Common myeloid progenitor, CD34-positive (primary cell): ENCODE data around the gene ILK.
A peak's percentile ranks its signal among the peaks of the same experiment; 100 is the strongest.

Source experiments
- CTCF ChIA-PET: fragments of 350-600 bp; sonication (Branson Sonifier 250); formaldehyde crosslinking; loops from one replicate; lab custom pipeline; 2021; ENCODE audit warnings: antibody characterized with exemption; lab: Charles Lee
- POLR2A ChIA-PET: fragments of 350-600 bp; sonication (Branson Sonifier 250); formaldehyde crosslinking; loops from one replicate; lab custom pipeline; 2021; ENCODE audit warnings: antibody characterized with exemption; lab: Charles Lee
- DNase-seq, 3 donors: peaks; one replicate each; pipeline versions ENCODE4 v3.0.0 to v3.0.0-alpha.2; 2013
- H3K27ac ChIP-seq, 2 experiments: 1 replicate in 1 of 2; 2 replicates in 1 of 2; pipeline ENCODE4 v1.7.0; 2013; ENCODE audit warnings: inconsistent platforms in 2 of 2, low read length in 2 of 2, mild to moderate bottlenecking in 2 of 2, low read depth in 1 of 2, moderate library complexity in 1 of 2; ENCODE audit not compliant: severe bottlenecking in 2 of 2, insufficient read depth in 1 of 2, poor library complexity in 1 of 2
- H3K27me3 ChIP-seq, 5 experiments: replicated peaks in 2 of 5; 1 replicate in 3 of 5; 2 replicates in 2 of 5; pipeline versions ENCODE4 v1.6.1 to v1.7.0; 2013; ENCODE audit warnings: low read length in 4 of 5, mild to moderate bottlenecking in 2 of 5, moderate library complexity in 2 of 5, inconsistent platforms in 1 of 5; ENCODE audit not compliant: insufficient read depth in 5 of 5, control insufficient read depth in 4 of 5
- H3K36me3 ChIP-seq, 4 experiments: 1 replicate in 2 of 4; 2 replicates in 2 of 4; pipeline versions ENCODE4 v1.6.1 to v1.7.0; 2013; ENCODE audit warnings: low read length in 3 of 4, control low read depth in 1 of 4, mild to moderate bottlenecking in 1 of 4; ENCODE audit not compliant: control insufficient read depth in 4 of 4, insufficient read depth in 4 of 4
- H3K4me1 ChIP-seq, 4 experiments: 1 replicate in 3 of 4; 2 replicates in 1 of 4; pipeline versions ENCODE4 v1.6.1 to v1.7.1; 2013; ENCODE audit warnings: low read length in 3 of 4, mild to moderate bottlenecking in 3 of 4, control low read depth in 1 of 4, inconsistent platforms in 1 of 4, moderate library complexity in 1 of 4; ENCODE audit not compliant: control insufficient read depth in 4 of 4, insufficient read depth in 4 of 4; ENCODE audit errors: control extremely low read depth in 1 of 4
- H3K4me3 ChIP-seq, 7 experiments: 1 replicate in 4 of 7; 2 replicates in 3 of 7; pipeline versions ENCODE4 v1.5.1 to v1.7.0; 2013; ENCODE audit warnings: mild to moderate bottlenecking in 7 of 7, low read length in 6 of 7, moderate library complexity in 6 of 7, inconsistent platforms in 2 of 7, low read depth in 2 of 7, control low read depth in 1 of 7; ENCODE audit not compliant: insufficient read depth in 4 of 7, control insufficient read depth in 1 of 7; ENCODE audit errors: extremely low read depth in 1 of 7
- H3K9me3 ChIP-seq, 5 experiments: 1 replicate in 4 of 5; 2 replicates in 1 of 5; pipeline versions ENCODE4 v1.6.1 to v1.7.1; 2013; ENCODE audit warnings: low read length in 4 of 5, mild to moderate bottlenecking in 2 of 5, inconsistent platforms in 1 of 5, low read depth in 1 of 5, moderate library complexity in 1 of 5; ENCODE audit not compliant: control insufficient read depth in 4 of 5, insufficient read depth in 2 of 5; ENCODE audit errors: control extremely low read depth in 1 of 5
- WGBS: methylation state at CpG from one replicate; pipeline ENCODE4 v1.1.5; 2013; ENCODE audit not compliant: insufficient coverage; 5-methylcytosine and 5-hydroxymethylcytosine counted together

The ILK gene

DNA sequence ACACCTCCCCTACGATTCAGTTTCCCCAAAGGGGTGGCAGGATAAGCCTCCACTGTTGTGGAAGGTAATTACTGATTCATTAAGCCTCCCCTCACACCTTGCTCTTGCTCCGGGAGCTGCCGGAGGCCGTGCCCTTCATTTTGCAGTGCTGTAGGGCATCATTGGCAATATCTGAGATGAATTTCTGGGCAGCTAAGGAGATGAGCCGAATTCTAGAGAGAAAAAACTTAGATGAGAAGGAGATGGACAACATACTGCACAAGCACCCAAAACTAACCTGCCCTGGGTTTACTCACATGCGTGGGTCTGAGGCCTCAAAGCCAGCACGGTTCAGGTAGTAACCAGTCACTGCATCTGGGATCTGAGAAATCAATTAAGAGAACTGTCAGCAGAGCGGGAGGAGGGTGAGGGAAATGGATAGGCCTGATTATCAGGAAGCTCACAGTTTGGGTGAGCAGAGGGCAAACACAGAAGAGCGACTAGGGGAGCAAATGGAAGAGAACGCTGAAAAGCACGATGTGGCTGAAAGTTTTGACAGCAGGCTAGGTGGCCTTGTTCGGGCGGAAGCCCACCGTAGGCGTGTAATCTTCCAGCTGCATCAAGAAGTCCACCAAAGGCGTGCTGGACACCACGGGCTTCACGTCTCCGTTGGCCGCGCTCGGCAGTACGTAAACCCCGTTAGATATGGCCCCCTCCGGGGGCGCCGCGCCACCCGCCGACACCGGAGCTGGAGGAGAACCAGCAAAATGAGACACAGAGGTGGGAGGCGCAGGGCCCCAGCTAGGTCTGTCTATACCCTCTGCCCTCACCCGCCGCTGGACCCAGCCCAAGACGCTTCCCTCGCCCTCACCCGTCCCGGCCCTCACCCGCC, 7.8 kb downstream of the ILK start:
- POLR2A ChIA-PET = interaction anchor here (1.1 to 1.4 kb wide), 3 partner anchors 8 to 130 kb away, joined by 3 to 4 read pairs (median 4); partner anchors contain the start of genes ARFIP2, ILK, RRP8 and TIMM10B
- 15% methylated on average over 34 of the region's 39 CpGs for WGBS

DNA sequence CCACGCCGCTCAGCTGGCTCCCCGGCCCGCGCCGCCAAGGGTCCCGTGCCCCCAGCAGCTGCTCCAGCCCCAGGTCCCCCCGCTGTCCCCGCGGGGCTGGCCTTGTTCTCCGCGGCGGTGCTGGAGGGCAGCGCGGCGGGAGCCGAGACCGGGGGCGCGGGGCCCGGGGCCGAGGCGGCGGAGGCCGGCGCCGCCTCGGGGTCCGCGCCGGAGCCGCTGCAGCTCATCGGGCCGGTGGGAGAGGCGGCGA, 8.3 kb downstream of the ILK start:
- Histone ChIP-seq H3K27ac (peak overlapping the region; percentile 80 to 91), H3K36me3 (peaks cover 7 to 69% (median 51%) of the 10 kb centered on the region in 4 experiments), H3K9me3 (no peaks in the 10 kb centered on the region), H3K4me3 (peak overlapping the region; percentile 47 to 87 (median 75)), H3K27me3 (no peaks in the 10 kb centered on the region), H3K4me1 (peaks cover 17 to 48% (median 43%) of the 10 kb centered on the region in 4 experiments)
- WGBS = 0% methylated on average over 27 of the region's 36 CpGs
- no peak for DNase-seq
- POLR2A ChIA-PET = interaction anchor here (0.6 to 1.4 kb wide), 4 partner anchors 9 to 130 kb away, joined by 3 to 4 read pairs (median 4); partner anchors contain the start of genes ARFIP2, ILK, RRP8 and TIMM10B
- CTCF ChIA-PET = interaction anchor here (0.9 to 2.6 kb wide), 10 partner anchors 10 to 71 kb away, joined by 3 to 16 read pairs (median 3); partner anchors contain the start of gene MRPL17

More for the DNA sequence above, 7.8 kb downstream of the ILK start:
- H3K27me3 ChIP-seq = no peaks in the 10 kb centered on the region
- peaks cover 7 to 64% (median 47%) of the 10 kb centered on the region in 4 experiments for H3K36me3 ChIP-seq
- H3K9me3 ChIP-seq = no peaks in the 10 kb centered on the region
- H3K4me3 ChIP-seq = peak overlapping the region; percentile 47 to 87 (median 75)
- peak in 1 of 3 donors; percentile 29 for DNase-seq
- CTCF ChIA-PET = interaction anchor here (0.9 to 2.6 kb wide), 7 partner anchors 11 to 72 kb away, joined by 3 to 16 read pairs (median 7); partner anchors contain the start of gene MRPL17
- peak overlapping the region; percentile 55 to 91 for H3K27ac ChIP-seq
- peaks cover 21 to 53% (median 48%) of the 10 kb centered on the region in 4 experiments for H3K4me1 ChIP-seq

DNA sequence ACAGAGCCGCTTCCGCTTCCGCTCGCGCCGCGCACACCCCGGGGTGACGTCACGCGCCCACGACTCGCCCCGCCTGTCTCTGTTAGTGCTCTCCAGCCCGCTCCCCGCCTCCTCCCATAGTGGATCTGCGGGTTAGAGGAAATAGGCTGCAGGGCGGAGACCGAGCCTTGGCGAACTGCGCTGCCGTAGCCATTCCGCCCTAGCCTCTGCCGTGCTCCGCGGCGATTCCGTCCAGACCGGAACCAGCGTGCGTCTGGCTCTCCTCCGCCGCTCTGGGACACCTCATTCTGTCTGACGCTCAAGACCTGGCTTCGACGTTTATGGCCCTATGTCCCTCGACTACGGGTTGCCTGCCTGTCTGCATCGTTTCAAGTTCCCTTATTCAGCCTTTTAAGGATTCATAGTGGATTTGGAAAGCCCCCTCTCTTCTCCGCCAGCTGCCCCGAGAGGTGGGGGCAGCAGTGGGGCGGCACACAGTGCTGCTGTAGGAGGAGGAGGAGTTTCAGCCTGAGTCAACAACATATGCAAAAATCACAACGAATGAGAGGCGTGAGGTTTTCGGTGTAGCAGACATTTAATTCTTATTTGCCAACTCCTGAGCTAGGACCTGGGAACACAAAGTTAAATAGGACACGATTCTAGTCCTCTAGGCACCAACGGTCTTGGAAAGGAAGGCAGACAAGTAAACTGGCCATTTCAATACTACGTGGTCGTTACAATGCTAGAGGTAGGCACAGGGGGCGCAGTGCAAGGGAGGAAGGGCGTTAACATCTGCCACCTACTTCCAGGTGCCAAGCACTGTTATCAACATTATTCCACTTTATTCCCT, 8.9 kb downstream of the ILK start, which contains the start of gene TAF10:
Gene TAF10, minus strand, starts transcription at position 4 of the 829 bp plus-strand sequence. CDS start 27 bp downstream, outside the sequence.
- peaks cover 7 to 69% (median 52%) of the 10 kb centered on the region in 4 experiments for H3K36me3 ChIP-seq
- peak within 1 kb of the TSS; percentile 47 to 87 (median 75) for H3K4me3 ChIP-seq
- peak; percentile 97 to 98 (median 97) for DNase-seq
- WGBS = under 1% methylated on average over 48 of the region's 51 CpGs
- peak within 1 kb of the TSS; percentile 80 to 91 for H3K27ac ChIP-seq
- peaks cover 13 to 45% (median 43%) of the 10 kb centered on the region in 4 experiments for H3K4me1 ChIP-seq
- ChIA-PET POLR2A (interaction anchor here (0.6 to 1.4 kb wide), 5 partner anchors 9 to 131 kb away, joined by 3 to 4 read pairs (median 3); partner anchors contain the start of genes ARFIP2, ILK, MRPL17 and RRP8), CTCF (interaction anchor here (0.9 to 2.6 kb wide), 11 partner anchors 9 to 71 kb away, joined by 3 to 16 read pairs (median 3); partner anchors contain the start of genes ILK, MRPL17 and RRP8)
- no peaks in the 10 kb centered on the region for H3K9me3 ChIP-seq
- H3K27me3 ChIP-seq = no peaks in the 10 kb centered on the region

DNA sequence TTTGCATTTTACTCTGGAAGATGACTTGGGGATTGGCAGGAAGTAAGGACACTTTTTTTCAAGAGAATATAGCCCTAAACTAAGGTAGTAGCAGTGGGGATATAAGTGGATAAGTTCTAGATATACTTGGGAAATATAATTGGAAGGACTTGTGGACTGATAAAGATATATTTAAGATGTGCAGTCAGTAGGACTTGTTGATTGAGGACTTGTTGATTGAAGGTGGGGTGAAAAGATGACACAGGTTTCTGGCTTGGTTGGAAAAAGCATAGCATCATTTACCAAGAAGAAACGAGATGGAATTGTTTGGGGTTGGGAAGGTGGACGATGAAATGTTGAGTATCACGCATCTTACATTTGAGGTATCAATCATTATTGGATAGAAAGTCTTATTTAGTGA, 9.9 kb downstream of the ILK start:
- ChIA-PET CTCF (interaction anchor here (1.2 to 2.4 kb wide), 7 partner anchors 8 to 66 kb away, joined by 3 to 16 read pairs (median 5); partner anchors contain the start of genes ILK and RRP8), POLR2A (no interaction called here)
- no peak for DNase-seq
- WGBS = 98% methylated on average over 3 of the region's 3 CpGs
- Histone ChIP-seq H3K36me3 (peaks cover 7 to 62% (median 46%) of the 10 kb centered on the region in 4 experiments), H3K4me3 (no peak overlapping the region), H3K27me3 (no peaks in the 10 kb centered on the region), H3K4me1 (peaks cover 15 to 45% (median 42%) of the 10 kb centered on the region in 4 experiments), H3K9me3 (no peaks in the 10 kb centered on the region), H3K27ac (no peak overlapping the region)

DNA sequence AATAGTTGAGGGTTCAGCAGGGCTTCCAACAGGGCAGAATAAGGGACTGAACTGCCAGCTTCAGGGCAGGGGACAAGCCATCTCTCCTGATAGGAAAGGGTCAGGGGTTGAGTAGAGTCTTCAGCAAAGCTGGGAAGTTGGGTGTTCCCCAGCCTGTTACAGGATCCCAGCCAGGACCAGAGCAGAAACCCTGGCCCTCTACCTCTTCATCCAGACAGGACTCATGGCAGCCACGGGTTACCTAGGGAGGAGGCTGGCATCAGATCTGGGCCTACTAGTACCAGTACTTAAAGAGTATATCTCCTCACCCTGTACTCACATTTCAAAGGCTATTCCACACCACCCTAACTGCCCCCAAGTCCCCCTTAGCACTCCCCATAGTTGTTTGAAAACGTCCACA, 10.9 kb downstream of the ILK start:
- POLR2A ChIA-PET = no interaction called here
- Histone ChIP-seq H3K27ac (no peak overlapping the region), H3K27me3 (no peaks in the 10 kb centered on the region), H3K9me3 (no peaks in the 10 kb centered on the region), H3K36me3 (peaks cover 5 to 53% (median 37%) of the 10 kb centered on the region in 4 experiments), H3K4me1 (peaks cover 15 to 47% (median 45%) of the 10 kb centered on the region in 4 experiments), H3K4me3 (no peak overlapping the region)
- no peak for DNase-seq
- WGBS = 100% methylated on average over 1 of the region's 2 CpGs
- CTCF ChIA-PET = interaction anchor here (1.1 to 2.4 kb wide), 3 partner anchors 11 to 85 kb away, joined by 3 to 7 read pairs (median 5); partner anchors contain the start of genes ILK and RRP8

DNA sequence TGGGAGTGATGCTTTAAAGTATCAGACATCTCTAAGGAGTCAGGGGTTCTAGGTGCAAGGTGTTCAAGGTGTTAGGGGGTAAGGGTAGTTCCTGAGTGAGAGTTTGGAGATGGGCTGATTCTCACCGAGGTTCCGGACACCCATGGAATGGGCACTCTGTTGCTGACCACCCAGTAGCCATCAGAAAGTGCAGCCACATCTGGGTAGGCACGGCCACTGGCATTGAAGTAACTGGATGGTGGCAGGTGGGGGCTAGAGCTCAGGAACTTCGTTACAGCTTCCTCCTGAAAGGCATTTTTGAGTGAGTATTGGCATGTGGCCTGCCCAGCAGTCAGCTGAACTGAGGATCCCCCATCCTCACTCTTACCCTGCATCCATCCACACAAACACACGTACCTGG, 11.5 kb downstream of the ILK start:
- H3K9me3 ChIP-seq = no peaks in the 10 kb centered on the region
- peaks cover 5 to 47% (median 32%) of the 10 kb centered on the region in 4 experiments for H3K36me3 ChIP-seq
- H3K4me1 ChIP-seq = peaks cover 18 to 51% (median 48%) of the 10 kb centered on the region in 4 experiments
- no peaks in the 10 kb centered on the region for H3K27me3 ChIP-seq
- CTCF ChIA-PET = interaction anchor here (1.1 to 1.9 kb wide), 2 partner anchors 10 to 86 kb away, joined by 3 to 5 read pairs; no protein-coding TSS in a partner anchor
- H3K4me3 ChIP-seq = no peak overlapping the region
- no peak for DNase-seq
- H3K27ac ChIP-seq = no peak overlapping the region
- POLR2A ChIA-PET = no interaction called here
- 95% methylated on average over 4 of the region's 5 CpGs for WGBS
